Hepatocyte (in vitro differentiated cells): ENCODE measurements around the gene PDHX. TPM values are rescaled to one million over a fixed set of nuclear protein-coding genes. Genes with fewer than 3 reads are reported as not detected.

Experiments
- DNase-seq: peaks from one replicate; pipeline ENCODE4 v3.0.0-alpha.2; 2016; ENCODE audit warnings: low spot score
- H2AFZ ChIP-seq: fragments of 200-600 bp; sonication (generic); 2 replicates; pipeline ENCODE4 v1.6.0; 2016; ENCODE audit warnings: antibody characterized with exemption, mild to moderate bottlenecking
- H3K27ac ChIP-seq: fragments of 200-600 bp; sonication (generic); 2 replicates; pipeline ENCODE4 v1.5.1; 2016; ENCODE audit warnings: mild to moderate bottlenecking
- H3K27me3 ChIP-seq: fragments of 200-600 bp; sonication (generic); 2 replicates; pipeline ENCODE4 v1.6.1; 2016
- H3K36me3 ChIP-seq: fragments of 200-600 bp; sonication (generic); replicated peaks from 2 replicates; pipeline ENCODE4 v1.5.1; 2016; ENCODE audit warnings: low read depth; ENCODE audit not compliant: insufficient read depth
- H3K4me1 ChIP-seq: fragments of 200-600 bp; sonication (generic); 2 replicates; pipeline ENCODE4 v1.5.1; 2016; ENCODE audit warnings: mild to moderate bottlenecking, moderate library complexity; ENCODE audit not compliant: insufficient read depth
- H3K4me2 ChIP-seq: fragments of 200-600 bp; sonication (generic); 2 replicates; pipeline ENCODE4 v1.6.0; 2016
- H3K4me3 ChIP-seq: fragments of 200-600 bp; sonication (generic); 2 replicates; pipeline ENCODE4 v1.5.1; 2016; ENCODE audit warnings: mild to moderate bottlenecking
- H3K79me2 ChIP-seq: fragments of 200-600 bp; sonication (generic); 2 replicates; pipeline ENCODE4 v1.6.0; 2017; ENCODE audit warnings: mild to moderate bottlenecking
- H3K9me2 ChIP-seq: fragments of 200-600 bp; sonication (generic); replicated peaks from 2 replicates; pipeline ENCODE4 v1.6.0; 2017; ENCODE audit warnings: mild to moderate bottlenecking; ENCODE audit not compliant: insufficient read depth
- H3K9me3 ChIP-seq: fragments of 200-600 bp; sonication (generic); 2 replicates; pipeline ENCODE4 v1.5.1; 2016; ENCODE audit warnings: low read depth, mild to moderate bottlenecking
- H4K20me1 ChIP-seq: fragments of 200-600 bp; sonication (generic); 2 replicates; pipeline ENCODE4 v1.6.0; 2016; ENCODE audit warnings: mild to moderate bottlenecking; ENCODE audit not compliant: insufficient read depth, poor library complexity, severe bottlenecking
- EZH2 ChIP-seq: fragments of 200-600 bp; sonication (generic); IDR thresholded peaks from 2 replicates; pipeline ENCODE4 v1.6.1; 2016; ENCODE audit warnings: antibody characterized with exemption, mild to moderate bottlenecking, borderline replicate concordance
- EZH2phosphoT487 ChIP-seq: fragments of 200-600 bp; sonication (generic); IDR thresholded peaks from one replicate; pipeline ENCODE4 v1.6.1; 2018; ENCODE audit warnings: antibody characterized with exemption, mild to moderate bottlenecking, low read depth, moderate library complexity; ENCODE audit not compliant: unreplicated experiment, severe bottlenecking
- WGBS: methylation state at CpG from one replicate; pipeline ENCODE4 v1.1.6; 2016; ENCODE audit warnings: low lambda C conversion rate; ENCODE audit errors: missing lambda C conversion rate; 5-methylcytosine and 5-hydroxymethylcytosine counted together
- polyA plus RNA-seq: library from polyadenylated mRNA; unstranded; fragments of >200 nt; fragmentation: Nextera tagmentation; extraction: Ambion mirVana; gene quantifications from 2 replicates; pipeline ENCODE4 v1.2.1, GENCODE V29; 2016
- total RNA-seq: library from RNA; depleted of rRNA; stranded (reverse); fragments of >200 nt; gene quantifications from 2 replicates; pipeline ENCODE4 v1.2.3, GENCODE V29; 2014
- TF ChIP-seq, protein P1 (sequence below): fragments of 200-600 bp; sonication (generic); IDR thresholded peaks from 2 replicates; pipeline ENCODE4 v1.5.1; 2016; ENCODE audit warnings: antibody characterized with exemption, mild to moderate bottlenecking; ENCODE audit not compliant: poor library complexity

The PDHX gene
- total and polyA plus RNA-seq, 2 experiments from 2014 or later, result 44.8 to 46.8 TPM

GRCh38 chr11:35033011-35033410 lies 116.6 kb downstream of the PDHX start:
- TF ChIP-seq, protein P1, sequence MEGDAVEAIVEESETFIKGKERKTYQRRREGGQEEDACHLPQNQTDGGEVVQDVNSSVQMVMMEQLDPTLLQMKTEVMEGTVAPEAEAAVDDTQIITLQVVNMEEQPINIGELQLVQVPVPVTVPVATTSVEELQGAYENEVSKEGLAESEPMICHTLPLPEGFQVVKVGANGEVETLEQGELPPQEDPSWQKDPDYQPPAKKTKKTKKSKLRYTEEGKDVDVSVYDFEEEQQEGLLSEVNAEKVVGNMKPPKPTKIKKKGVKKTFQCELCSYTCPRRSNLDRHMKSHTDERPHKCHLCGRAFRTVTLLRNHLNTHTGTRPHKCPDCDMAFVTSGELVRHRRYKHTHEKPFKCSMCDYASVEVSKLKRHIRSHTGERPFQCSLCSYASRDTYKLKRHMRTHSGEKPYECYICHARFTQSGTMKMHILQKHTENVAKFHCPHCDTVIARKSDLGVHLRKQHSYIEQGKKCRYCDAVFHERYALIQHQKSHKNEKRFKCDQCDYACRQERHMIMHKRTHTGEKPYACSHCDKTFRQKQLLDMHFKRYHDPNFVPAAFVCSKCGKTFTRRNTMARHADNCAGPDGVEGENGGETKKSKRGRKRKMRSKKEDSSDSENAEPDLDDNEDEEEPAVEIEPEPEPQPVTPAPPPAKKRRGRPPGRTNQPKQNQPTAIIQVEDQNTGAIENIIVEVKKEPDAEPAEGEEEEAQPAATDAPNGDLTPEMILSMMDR, result no peak
- no peak for TF ChIP-seq EZH2phosphoT487
- no peak for TF ChIP-seq EZH2
- no peak overlapping the region for H3K27ac ChIP-seq

DNA sequence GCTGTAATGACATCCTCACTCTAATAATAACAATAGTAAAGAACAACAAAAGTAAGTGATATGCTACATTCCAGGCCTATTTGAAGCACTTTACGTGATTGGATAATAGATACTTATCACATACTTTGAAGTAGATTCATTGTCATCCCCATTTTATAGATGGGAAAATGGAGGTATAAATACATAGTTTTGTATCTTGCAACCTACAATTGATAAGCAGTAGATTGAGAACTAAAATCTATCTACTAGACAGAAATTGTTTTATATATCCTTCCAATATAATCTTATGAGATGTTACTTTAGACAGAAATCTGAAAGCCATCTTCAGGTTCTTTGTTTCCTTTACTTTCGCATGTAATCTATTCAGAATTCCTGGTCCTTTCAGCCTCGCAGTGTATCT lies 118.0 kb downstream of the PDHX start:
- no peak overlapping the region for H3K4me3 ChIP-seq
- H3K79me2 ChIP-seq, result no peaks in the 10 kb centered on the region
- TF ChIP-seq EZH2, result no peak
- TF ChIP-seq, protein P1, result no peak
- H3K36me3 ChIP-seq, result no peaks in the 10 kb centered on the region
- H3K4me1 ChIP-seq, result no peaks in the 10 kb centered on the region
- no peak overlapping the region for H3K4me2 ChIP-seq
- 90% methylated on average over 3 of the region's 3 CpGs for WGBS
- H3K27me3 ChIP-seq, result no peaks in the 10 kb centered on the region
- H4K20me1 ChIP-seq, result no peaks in the 10 kb centered on the region
- no peaks in the 10 kb centered on the region for H3K9me2 ChIP-seq
- no peak for DNase-seq
- H2AFZ ChIP-seq, result no peak overlapping the region
- no peaks in the 10 kb centered on the region for H3K9me3 ChIP-seq
- H3K27ac ChIP-seq, result no peak overlapping the region

More at GRCh38 chr11:35033011-35033410, 116.6 kb downstream of the PDHX start:
- no peaks in the 10 kb centered on the region for H3K79me2 ChIP-seq
- H3K9me3 ChIP-seq, result no peaks in the 10 kb centered on the region
- no peaks in the 10 kb centered on the region for H3K27me3 ChIP-seq
- H3K4me1 ChIP-seq, result no peaks in the 10 kb centered on the region
- H3K4me2 ChIP-seq, result no peak overlapping the region
- H3K36me3 ChIP-seq, result no peaks in the 10 kb centered on the region
- no peaks in the 10 kb centered on the region for H4K20me1 ChIP-seq
- 95% methylated on average over 6 of the region's 6 CpGs for WGBS
- DNase-seq, result no peak
- no peak overlapping the region for H2AFZ ChIP-seq
- H3K4me3 ChIP-seq, result no peak overlapping the region
- no peaks in the 10 kb centered on the region for H3K9me2 ChIP-seq

- DNase-seq, result no peak
- Histone ChIP-seq H3K4me3 (no peak overlapping the region), H3K36me3 (no peaks in the 10 kb centered on the region), H3K9me3 (no peaks in the 10 kb centered on the region), H3K9me2 (no peaks in the 10 kb centered on the region), H3K4me1 (no peaks in the 10 kb centered on the region), H3K27ac (no peak overlapping the region), H3K4me2 (no peak overlapping the region), H3K79me2 (no peaks in the 10 kb centered on the region), H2AFZ (no peak overlapping the region), H3K27me3 (no peaks in the 10 kb centered on the region), H4K20me1 (no peaks in the 10 kb centered on the region)
- 87% methylated on average over 3 of the region's 3 CpGs for WGBS
- TF ChIP-seq, protein P1, result no peak
- TF ChIP-seq EZH2 (no peak), EZH2phosphoT487 (no peak)
These were observed 119.5 kb downstream of the PDHX start for GRCh38 chr11:35035894-35036408.

DNA sequence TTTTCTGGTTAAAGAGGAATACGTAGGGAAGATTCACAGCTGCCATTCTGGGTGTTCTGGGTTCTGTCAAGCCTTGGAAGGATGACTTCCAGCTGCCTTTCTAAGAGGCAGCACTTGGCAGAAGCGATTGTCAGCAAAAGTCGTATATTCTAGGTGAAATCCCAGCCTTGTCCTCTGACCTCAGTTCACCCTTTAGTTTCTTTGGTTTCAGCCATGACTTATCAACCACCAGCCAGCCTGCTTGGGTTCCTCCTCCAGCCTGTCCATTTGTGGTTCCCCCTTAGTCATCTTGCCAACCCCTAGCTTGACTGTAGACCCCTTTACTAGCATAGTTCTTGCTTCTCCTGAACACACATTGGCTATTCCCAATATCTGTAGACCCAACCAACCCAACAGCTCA lies 120.2 kb downstream of the PDHX start:
- no peak for DNase-seq
- Histone ChIP-seq H3K9me3 (no peaks in the 10 kb centered on the region), H3K27me3 (no peaks in the 10 kb centered on the region), H3K4me2 (no peak overlapping the region), H3K36me3 (no peaks in the 10 kb centered on the region), H3K27ac (no peak overlapping the region), H3K4me1 (no peaks in the 10 kb centered on the region), H3K9me2 (no peaks in the 10 kb centered on the region), H4K20me1 (no peaks in the 10 kb centered on the region), H3K79me2 (no peaks in the 10 kb centered on the region), H3K4me3 (no peak overlapping the region), H2AFZ (no peak overlapping the region)
- TF ChIP-seq EZH2 (no peak), EZH2phosphoT487 (no peak)
- TF ChIP-seq, protein P1, result no peak
- 33% methylated on average over 3 of the region's 3 CpGs for WGBS
